ENCODE results near the gene CEP97.

DNA sequence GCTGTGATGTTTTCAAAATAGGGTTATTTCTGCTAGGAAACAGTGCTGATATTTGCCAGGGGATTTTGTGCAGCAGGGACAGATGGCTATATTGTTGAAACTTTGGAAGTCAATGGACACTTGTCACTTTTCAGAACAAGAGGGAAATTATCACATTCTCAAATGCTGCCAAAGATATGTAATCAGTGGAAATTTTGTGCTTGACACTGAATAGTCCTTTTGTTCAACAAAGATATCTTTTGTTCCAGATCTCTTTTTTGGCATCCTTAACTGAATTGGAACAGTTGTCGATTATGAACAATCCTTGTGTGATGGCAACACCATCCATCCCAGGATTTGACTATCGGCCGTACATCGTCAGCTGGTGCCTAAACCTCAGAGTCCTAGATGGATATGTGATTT lies 7.8 kb downstream of the CEP97 start:
- TF ChIP-seq, protein P1, sequence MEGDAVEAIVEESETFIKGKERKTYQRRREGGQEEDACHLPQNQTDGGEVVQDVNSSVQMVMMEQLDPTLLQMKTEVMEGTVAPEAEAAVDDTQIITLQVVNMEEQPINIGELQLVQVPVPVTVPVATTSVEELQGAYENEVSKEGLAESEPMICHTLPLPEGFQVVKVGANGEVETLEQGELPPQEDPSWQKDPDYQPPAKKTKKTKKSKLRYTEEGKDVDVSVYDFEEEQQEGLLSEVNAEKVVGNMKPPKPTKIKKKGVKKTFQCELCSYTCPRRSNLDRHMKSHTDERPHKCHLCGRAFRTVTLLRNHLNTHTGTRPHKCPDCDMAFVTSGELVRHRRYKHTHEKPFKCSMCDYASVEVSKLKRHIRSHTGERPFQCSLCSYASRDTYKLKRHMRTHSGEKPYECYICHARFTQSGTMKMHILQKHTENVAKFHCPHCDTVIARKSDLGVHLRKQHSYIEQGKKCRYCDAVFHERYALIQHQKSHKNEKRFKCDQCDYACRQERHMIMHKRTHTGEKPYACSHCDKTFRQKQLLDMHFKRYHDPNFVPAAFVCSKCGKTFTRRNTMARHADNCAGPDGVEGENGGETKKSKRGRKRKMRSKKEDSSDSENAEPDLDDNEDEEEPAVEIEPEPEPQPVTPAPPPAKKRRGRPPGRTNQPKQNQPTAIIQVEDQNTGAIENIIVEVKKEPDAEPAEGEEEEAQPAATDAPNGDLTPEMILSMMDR (IDR thresholded peaks at IDR 0.05): no peak
- no peak for TF ChIP-seq POLR2A (IDR thresholded peaks at IDR 0.05)
